H1 (cell line): ENCODE results near the gene PDE4D. TPM values are rescaled to one million over a fixed set of nuclear protein-coding genes. Genes with fewer than 3 reads are reported as not detected.

Source experiments
- CTCF ChIA-PET: fragments of 300-600 bp; sonication (Branson Sonifier 250); formaldehyde crosslinking; loops from one replicate; lab custom pipeline; 2021; ENCODE audit not compliant: partially characterized antibody; lab: Charles Lee
- POLR2A ChIA-PET: fragments of 300-600 bp; sonication (Branson Sonifier 250); formaldehyde crosslinking; loops from one replicate; lab custom pipeline; 2021; ENCODE audit warnings: inconsistent platforms; ENCODE audit not compliant: partially characterized antibody; lab: Charles Lee
- DNase-seq, 2 experiments: peaks; one replicate each; pipeline versions ENCODE4 v3.0.0 to v3.0.0-alpha.2; 2010 to 2022; ENCODE audit warnings: low spot score in 2 of 2, low read depth in 1 of 2, mixed read lengths in 1 of 2
- FAIRE-seq: peaks from 2 replicates; lab custom pipeline; 2011; peaks lifted over from hg19 to GRCh38; lab: Jason Lieb, UNC
- H2AFZ ChIP-seq: 2 replicates; pipeline ENCODE4 v1.8.1; 2012; ENCODE audit warnings: low read length, inconsistent platforms
- H2AK5ac ChIP-seq: 2 replicates; pipeline ENCODE4 v1.6.1; 2013; ENCODE audit warnings: low read depth, low read length
- H2BK120ac ChIP-seq: replicated peaks from 2 replicates; pipeline ENCODE3; 2013; ENCODE audit warnings: low read depth, low read length, inconsistent platforms
- H2BK12ac ChIP-seq: 2 replicates; pipeline ENCODE4 v1.6.1; 2013; ENCODE audit warnings: low read depth, low read length
- H2BK15ac ChIP-seq: 2 replicates; pipeline ENCODE4 v1.6.1; 2013; ENCODE audit warnings: low read length
- H2BK20ac ChIP-seq: 2 replicates; pipeline ENCODE4 v1.6.1; 2013; ENCODE audit warnings: low read length
- H2BK5ac ChIP-seq: 2 replicates; pipeline ENCODE4 v1.6.1; 2013; ENCODE audit warnings: low read depth, low read length
- H3K14ac ChIP-seq: 2 replicates; pipeline ENCODE4 v1.6.1; 2013; ENCODE audit warnings: inconsistent platforms; ENCODE audit not compliant: insufficient read length
- H3K18ac ChIP-seq: 2 replicates; pipeline ENCODE4 v1.6.1; 2013; ENCODE audit warnings: low read length; ENCODE audit errors: extremely low read depth
- H3K23ac ChIP-seq: 2 replicates; pipeline ENCODE4 v1.6.1; 2013; ENCODE audit warnings: inconsistent platforms; ENCODE audit not compliant: insufficient read length
- H3K23me2 ChIP-seq: 2 replicates; pipeline ENCODE4 v1.6.1; 2013; ENCODE audit warnings: low read depth, low read length
- H3K27ac ChIP-seq: 2 replicates; pipeline ENCODE4 v1.6.1; 2011; ENCODE audit warnings: low read depth, low read length, inconsistent platforms
- H3K27me3 ChIP-seq, 4 experiments: replicated peaks in 1 of 4; 1 replicate in 1 of 4; 2 replicates in 3 of 4; pipeline versions ENCODE4 v1.6.1 to v1.8.1; 2011 to 2013; ENCODE audit warnings: low read length in 3 of 4, mild to moderate bottlenecking in 3 of 4, inconsistent platforms in 2 of 4, mixed read lengths in 2 of 4, moderate library complexity in 1 of 4; ENCODE audit not compliant: control insufficient read depth in 3 of 4, insufficient read depth in 3 of 4; ENCODE audit errors: extremely low read depth in 1 of 4
- H3K36me3 ChIP-seq, 4 experiments: 2 replicates each; pipeline versions ENCODE4 v1.6.1 to v1.8.1; 2011 to 2013; ENCODE audit warnings: mild to moderate bottlenecking in 4 of 4, low read length in 3 of 4, moderate library complexity in 2 of 4, control low read depth in 1 of 4, inconsistent platforms in 1 of 4; ENCODE audit not compliant: insufficient read depth in 4 of 4, control insufficient read depth in 2 of 4
- H3K4ac ChIP-seq: replicated peaks from 2 replicates; pipeline ENCODE3; 2013; ENCODE audit warnings: low read length, low read depth, mixed read lengths, inconsistent platforms; ENCODE audit not compliant: insufficient read length
- H3K4me1 ChIP-seq, 4 experiments: replicated peaks in 1 of 4; 1 replicate in 1 of 4; 2 replicates in 3 of 4; pipeline versions ENCODE4 v1.6.1 to v1.8.1; 2011 to 2013; ENCODE audit warnings: low read length in 3 of 4, inconsistent platforms in 2 of 4, mixed read lengths in 1 of 4; ENCODE audit not compliant: insufficient read depth in 4 of 4, control insufficient read depth in 3 of 4
- H3K4me2 ChIP-seq, 2 experiments: 2 replicates each; pipeline versions ENCODE4 v1.6.1 to v1.8.1; 2011 to 2013; ENCODE audit warnings: low read depth in 2 of 2, low read length in 2 of 2, control low read depth in 1 of 2, inconsistent platforms in 1 of 2, mild to moderate bottlenecking in 1 of 2; ENCODE audit not compliant: insufficient read depth in 1 of 2
- H3K4me3 ChIP-seq, 4 experiments: fragments of 200-600, 300-600 bp in 1 of 4; sonication (generic), shearing (Covaris generic), sonication (Bioruptor Twin) in 1 of 4; 2 replicates each; pipeline versions ENCODE4 v1.5.1 to v1.8.1; 2011 to 2016; ENCODE audit warnings: low read length in 4 of 4, low read depth in 3 of 4, control low read depth in 2 of 4, inconsistent platforms in 2 of 4, mild to moderate bottlenecking in 2 of 4, mixed read lengths in 1 of 4, moderate library complexity in 1 of 4; ENCODE audit not compliant: insufficient read depth in 2 of 4; ENCODE audit errors: extremely low read depth in 1 of 4
- H3K56ac ChIP-seq: replicated peaks from 2 replicates; pipeline ENCODE3; 2013; ENCODE audit warnings: low read depth, mild to moderate bottlenecking, mixed read lengths, low read length, inconsistent platforms; ENCODE audit not compliant: insufficient read length
- H3K79me1 ChIP-seq: 2 replicates; pipeline ENCODE4 v1.6.1; 2013; ENCODE audit warnings: low read depth, low read length, control low read depth
- H3K79me2 ChIP-seq, 2 experiments: 2 replicates each; pipeline versions ENCODE4 v1.6.1 to v1.8.1; 2012 to 2013; ENCODE audit warnings: low read length in 2 of 2, mild to moderate bottlenecking in 2 of 2, inconsistent platforms in 1 of 2; ENCODE audit not compliant: insufficient read depth in 2 of 2, control insufficient read depth in 1 of 2
- H3K9ac ChIP-seq, 4 experiments: replicated peaks in 1 of 4; 1 replicate in 1 of 4; 2 replicates in 3 of 4; pipeline versions ENCODE4 v1.6.1 to v1.8.1; 2011 to 2013; ENCODE audit warnings: low read depth in 3 of 4, low read length in 3 of 4, control low read depth in 2 of 4, mild to moderate bottlenecking in 2 of 4, moderate library complexity in 2 of 4, inconsistent platforms in 1 of 4; ENCODE audit errors: extremely low read depth in 1 of 4
- H3K9me3 ChIP-seq, 2 experiments: 2 replicates each; pipeline versions ENCODE4 v1.6.1 to v1.8.1; 2012 to 2013; ENCODE audit warnings: mild to moderate bottlenecking in 2 of 2, moderate library complexity in 2 of 2, control low read depth in 1 of 2, inconsistent platforms in 1 of 2, low read depth in 1 of 2, low read length in 1 of 2, mixed read lengths in 1 of 2; ENCODE audit not compliant: insufficient read depth in 2 of 2
- H4K20me1 ChIP-seq, 2 experiments: replicated peaks in 1 of 2; 2 replicates each; pipeline versions ENCODE3 to v1.8.1; 2011 to 2013; ENCODE audit warnings: inconsistent platforms in 2 of 2, low read length in 2 of 2, mild to moderate bottlenecking in 1 of 2; ENCODE audit not compliant: insufficient read depth in 2 of 2, control insufficient read depth in 1 of 2
- H4K5ac ChIP-seq: 2 replicates; pipeline ENCODE4 v1.6.1; 2013; ENCODE audit warnings: low read length, low read depth, mixed read lengths, inconsistent platforms; ENCODE audit not compliant: insufficient read length
- H4K8ac ChIP-seq: 2 replicates; pipeline ENCODE4 v1.8.0; 2013; ENCODE audit warnings: mild to moderate bottlenecking, moderate library complexity, low read length, inconsistent platforms; ENCODE audit not compliant: insufficient read depth; ENCODE audit errors: extremely low read depth
- H4K91ac ChIP-seq: replicated peaks from 2 replicates; pipeline ENCODE3; 2013; ENCODE audit warnings: low read length, mixed read lengths, inconsistent platforms; ENCODE audit not compliant: insufficient read length
- BCL11A ChIP-seq, 2 experiments: IDR thresholded peaks; one replicate each; pipeline ENCODE4 v1.6.1; 2011; ENCODE audit warnings: low read depth in 2 of 2, low read length in 2 of 2, mild to moderate bottlenecking in 2 of 2
- CHD1 ChIP-seq: IDR thresholded peaks from 2 replicates; pipeline ENCODE4 v1.6.1; 2012; ENCODE audit warnings: low read depth, low read length, improper control_type of control experiment
- E2F6 ChIP-seq: IDR thresholded peaks from 2 replicates; pipeline ENCODE4 v1.6.1; 2012; ENCODE audit warnings: inconsistent platforms
- FOSL1 ChIP-seq: IDR thresholded peaks from 2 replicates; pipeline ENCODE4 v1.6.1; 2011; ENCODE audit warnings: mild to moderate bottlenecking, low read depth, low read length, moderate library complexity; ENCODE audit not compliant: insufficient read depth
- NRF1 ChIP-seq: IDR thresholded peaks from 2 replicates; pipeline ENCODE4 v1.6.1; 2011; ENCODE audit warnings: mild to moderate bottlenecking, low read depth, low read length, improper control_type of control experiment
- RAD21 ChIP-seq, 2 experiments: IDR thresholded peaks in 1 of 2; conservative IDR thresholded peaks in 1 of 2; 2 replicates each; pipeline ENCODE4 v1.6.1; 2011; ENCODE audit warnings: low read depth in 2 of 2, low read length in 2 of 2, improper control_type of control experiment in 1 of 2, inconsistent platforms in 1 of 2, mild to moderate bottlenecking in 1 of 2, moderate library complexity in 1 of 2
- RNF2 ChIP-seq: fragments of 200-900, 300-1000 bp; sonication (generic); IDR thresholded peaks from 2 replicates; pipeline ENCODE4 v1.7.1; 2016; ENCODE audit warnings: borderline replicate concordance, low read depth, mild to moderate bottlenecking, antibody characterized with exemption, low read length; ENCODE audit not compliant: poor library complexity, severe bottlenecking; ENCODE audit errors: missing control alignments
- SIX5 ChIP-seq: IDR thresholded peaks from 2 replicates; pipeline ENCODE4 v1.6.1; 2011; ENCODE audit warnings: mild to moderate bottlenecking, low read depth, low read length
- SP4 ChIP-seq: IDR thresholded peaks from 2 replicates; pipeline ENCODE4 v1.6.1; 2012; ENCODE audit warnings: low read length, inconsistent platforms
- TAF1 ChIP-seq: IDR thresholded peaks from 2 replicates; pipeline ENCODE4 v1.6.1; 2011; ENCODE audit warnings: mild to moderate bottlenecking, low read depth, low read length
- TAF7 ChIP-seq: optimal IDR thresholded peaks from 2 replicates; pipeline ENCODE3; 2011; ENCODE audit warnings: low read depth, mild to moderate bottlenecking, inconsistent platforms, low read length, moderate library complexity, borderline replicate concordance
- YY1 ChIP-seq: IDR thresholded peaks from 2 replicates; pipeline ENCODE4 v1.6.1; 2011; ENCODE audit warnings: low read depth, mild to moderate bottlenecking, low read length
- polyA plus RNA-seq, 7 experiments: library from polyadenylated mRNA; depleted of rRNA in 3 of 7; stranded (reverse) in 5 of 7; unstranded in 2 of 7; fragments of >200 nt in 5 of 7; fragments of 200-250 nt in 2 of 7; gene quantifications; 1 replicate in 5 of 7; 2 replicates in 1 of 7; 4 replicates in 1 of 7; pipeline versions ENCODE4 v1.2.1 to v1.2.3, GENCODE V29; 2011 to 2013; ENCODE audit warnings: missing spikeins in 2 of 7, mixed read lengths in 2 of 7
- total RNA-seq: library from RNA; stranded (reverse); fragmentation: NEBNext Ultra II Directional; extraction: Animal tissue kit (Norgen Biotek cat#: 25700); gene quantifications from 2 replicates; pipeline ENCODE4 v1.2.1, GENCODE V29; 2021

Gene PDE4D
- total and polyA plus RNA-seq, 2 of the 8 experiments (the other 6 are each of a cell fraction or from before 2014, with no cell fraction given): 2.3 to 3.7 TPM

- POLR2A ChIA-PET: no interaction called here
- Histone ChIP-seq H3K9ac (no peak overlapping the region), H2AFZ (no peak overlapping the region), H3K36me3 (no peaks in the 10 kb centered on the region), H3K9me3 (no peaks in the 10 kb centered on the region; a peak in 1 of 4 replicates), H3K27me3 (no peaks in the 10 kb centered on the region), H4K5ac (no peak overlapping the region), H3K23ac (no peak overlapping the region), H3K14ac (no peak overlapping the region), H3K18ac (no peak overlapping the region), H2BK120ac (no peak overlapping the region), H4K8ac (no peak overlapping the region), H4K20me1 (no peaks in the 10 kb centered on the region), H2BK5ac (no peak overlapping the region), H3K56ac (no peak overlapping the region), H3K4me2 (no peak overlapping the region), H2BK15ac (no peak overlapping the region), H3K4me1 (peaks cover 0 to 2% (median under 1%) of the 10 kb centered on the region in 4 experiments; a peak in 2 of 7 replicates), H2BK20ac (no peak overlapping the region), H3K27ac (no peak overlapping the region), H3K23me2 (no peaks in the 10 kb centered on the region), H3K4me3 (no peak overlapping the region), H3K4ac (no peak overlapping the region), H2BK12ac (no peak overlapping the region), H3K79me2 (no peaks in the 10 kb centered on the region), H3K79me1 (no peaks in the 10 kb centered on the region), H2AK5ac (no peak overlapping the region), H4K91ac (no peak overlapping the region)
- CTCF ChIA-PET: interaction anchor here (1.0 to 1.8 kb wide), 2 partner anchors 15 to 17 kb away, joined by 3 to 5 read pairs; no protein-coding TSS in a partner anchor
- FAIRE-seq (no peak), DNase-seq (no peak)
- TF ChIP-seq RAD21 (IDR thresholded peaks at IDR 0.05 in 1 of 2, conservative IDR thresholded peaks at IDR 0.05 in 1 of 2; ENCODE audit: low read depth in 2 of 2, low read length in 2 of 2): no peak
- no peak for TF ChIP-seq SP4
- no peak for TF ChIP-seq BCL11A (IDR thresholded peaks at IDR 0.05; ENCODE audit: low read depth in 2 of 2, low read length in 2 of 2)
- no peak for TF ChIP-seq YY1
- no peak for TF ChIP-seq TAF1
- TF ChIP-seq TAF7: no peak
- no peak for TF ChIP-seq CHD1
- no peak for TF ChIP-seq SIX5
- no peak for TF ChIP-seq E2F6
- TF ChIP-seq RNF2: no peak
- no peak for TF ChIP-seq NRF1
- TF ChIP-seq FOSL1: no peak
Measured at GRCh38 chr5:59533730-59534108, 359.8 kb downstream of the PDE4D start.
